Measurements from ENCODE around the gene SOX15. TPM values are rescaled to one million over a fixed set of nuclear protein-coding genes. Genes with fewer than 3 reads are reported as not detected.

Gene SOX15
- total RNA-seq, 3 donors from 2014 or later, result 0.20 to 0.38 (median 0.24) TPM

- Mint-ChIP-seq H3K27me3 (ENCODE audit: low read depth) (no peaks in the 10 kb centered on the region), H3K4me3 (no peak overlapping the region), H3K36me3 (ENCODE audit: insufficient read depth) (peaks cover 34% of the 10 kb centered on the region), H3K4me1 (ENCODE audit: low read depth) (peaks cover 11% of the 10 kb centered on the region), H3K9me3 (no peaks in the 10 kb centered on the region)
- ATAC-seq (no peak), DNase-seq (no peak)
These were observed 1.2 kb downstream of the SOX15 start for GRCh38 chr17:7588553-7589203.

- no peak overlapping the region for H3K4me3 Mint-ChIP-seq
- no peak for DNase-seq
- no peaks in the 10 kb centered on the region for H3K27me3 Mint-ChIP-seq (ENCODE audit: low read depth)
- peaks cover 25% of the 10 kb centered on the region for H3K36me3 Mint-ChIP-seq (ENCODE audit: insufficient read depth)
- peaks cover 17% of the 10 kb centered on the region for H3K4me1 Mint-ChIP-seq (ENCODE audit: low read depth)
- no peak for ATAC-seq
- no peaks in the 10 kb centered on the region for H3K9me3 Mint-ChIP-seq
These were observed 2.3 kb downstream of the SOX15 start for GRCh38 chr17:7587420-7588151.

GRCh38 chr17:7586673-7587419, 3.0 kb downstream of the SOX15 start:
- Mint-ChIP-seq H3K4me1 (ENCODE audit: low read depth) (peaks cover 23% of the 10 kb centered on the region), H3K36me3 (ENCODE audit: insufficient read depth) (peaks cover 23% of the 10 kb centered on the region), H3K9me3 (no peaks in the 10 kb centered on the region), H3K27me3 (ENCODE audit: low read depth) (no peaks in the 10 kb centered on the region), H3K4me3 (no peak overlapping the region)
- ATAC-seq, result no peak
- no peak for DNase-seq

GRCh38 chr17:7583253-7584109, 6.4 kb downstream of the SOX15 start, which contains the start of gene MPDU1:
MPDU1 (plus strand) TSS chr17:7583852; CDS start chr17:7583863, 11 bp downstream.
- Mint-ChIP-seq H3K27me3 (ENCODE audit: low read depth) (no peaks in the 10 kb centered on the region), H3K4me1 (ENCODE audit: low read depth) (peaks cover 51% of the 10 kb centered on the region), H3K4me3 (peak within 1 kb of the TSS; percentile 95), H3K9me3 (no peaks in the 10 kb centered on the region), H3K36me3 (ENCODE audit: insufficient read depth) (peaks cover 27% of the 10 kb centered on the region)
- peak; percentile 69 to 71 for ATAC-seq
- DNase-seq, result peak; percentile 93

- Mint-ChIP-seq H3K27me3 (ENCODE audit: low read depth) (no peaks in the 10 kb centered on the region), H3K4me3 (peak overlapping the region; percentile 95), H3K36me3 (ENCODE audit: insufficient read depth) (peaks cover 28% of the 10 kb centered on the region), H3K4me1 (ENCODE audit: low read depth) (peaks cover 60% of the 10 kb centered on the region), H3K9me3 (no peaks in the 10 kb centered on the region)
- no peak for ATAC-seq
- DNase-seq, result no peak
These were observed 7.3 kb downstream of the SOX15 start for GRCh38 chr17:7582396-7583252.

GRCh38 chr17:7580604-7581575, 9.0 kb downstream of the SOX15 start:
- Mint-ChIP-seq H3K36me3 (ENCODE audit: insufficient read depth) (peaks cover 40% of the 10 kb centered on the region), H3K4me1 (ENCODE audit: low read depth) (peaks cover 77% of the 10 kb centered on the region), H3K27me3 (ENCODE audit: low read depth) (no peaks in the 10 kb centered on the region), H3K9me3 (no peaks in the 10 kb centered on the region), H3K4me3 (peak overlapping the region; percentile 6)
- no peak for ATAC-seq
- no peak for DNase-seq

- Mint-ChIP-seq H3K27me3 (ENCODE audit: low read depth) (no peaks in the 10 kb centered on the region), H3K9me3 (no peaks in the 10 kb centered on the region), H3K4me3 (peak overlapping the region; percentile 58), H3K36me3 (ENCODE audit: insufficient read depth) (peaks cover 46% of the 10 kb centered on the region), H3K4me1 (ENCODE audit: low read depth) (peaks cover 82% of the 10 kb centered on the region)
- peak; percentile 26 for DNase-seq
- ATAC-seq, result no peak
These were observed 9.9 kb downstream of the SOX15 start for GRCh38 chr17:7579834-7580603.

GRCh38 chr17:7579001-7579833, 10.7 kb downstream of the SOX15 start, which contains the start of gene CD68:
CD68 (plus strand) TSS chr17:7579638; CDS start chr17:7579678, 40 bp downstream.
- Mint-ChIP-seq H3K4me1 (ENCODE audit: low read depth) (peaks cover 83% of the 10 kb centered on the region), H3K9me3 (no peaks in the 10 kb centered on the region), H3K4me3 (peak within 1 kb of the TSS; percentile 58), H3K36me3 (ENCODE audit: insufficient read depth) (peaks cover 53% of the 10 kb centered on the region), H3K27me3 (ENCODE audit: low read depth) (no peaks in the 10 kb centered on the region)
- DNase-seq, result peak; percentile 63
- peak; percentile 58 to 62 for ATAC-seq

GRCh38 chr17:7577327-7578199, 12.3 kb downstream of the SOX15 start:
- H3K4me3 Mint-ChIP-seq, result peak overlapping the region; percentile 91
- peaks cover 79% of the 10 kb centered on the region for H3K4me1 Mint-ChIP-seq (ENCODE audit: low read depth)
- no peaks in the 10 kb centered on the region for H3K27me3 Mint-ChIP-seq (ENCODE audit: low read depth)
- no peak for DNase-seq
- H3K9me3 Mint-ChIP-seq, result no peaks in the 10 kb centered on the region
- peaks cover 62% of the 10 kb centered on the region for H3K36me3 Mint-ChIP-seq (ENCODE audit: insufficient read depth)
- ATAC-seq, result no peak

GRCh38 chr17:7576432-7576937, 13.4 kb downstream of the SOX15 start:
- H3K27me3 Mint-ChIP-seq (ENCODE audit: low read depth), result no peaks in the 10 kb centered on the region
- H3K4me3 Mint-ChIP-seq, result peak overlapping the region; percentile 91
- ATAC-seq (no peak), DNase-seq (no peak)
- no peaks in the 10 kb centered on the region for H3K9me3 Mint-ChIP-seq
- peaks cover 67% of the 10 kb centered on the region for H3K36me3 Mint-ChIP-seq (ENCODE audit: insufficient read depth)
- H3K4me1 Mint-ChIP-seq (ENCODE audit: low read depth), result peaks cover 77% of the 10 kb centered on the region

Measured in activated T-cell treated with anti-CD3 and anti-CD28 coated beads, Interleukin-2, amount 50 U/mL, for 4 hours (primary cell).